Measurements from ENCODE around the gene MTG1.
"Not testable (repeated sequence)": the region's sequence is repeated elsewhere in the genome, so short reads cannot be mapped to it uniquely, and the experiment has no call there.

The MTG1 gene

GRCh38 chr10:133378251-133379096 is 15.5 kb upstream of the MTG1 start:
- DNase-seq: peak in 12 of 14 donors; percentile 43 to 83 (median 72)

DNA sequence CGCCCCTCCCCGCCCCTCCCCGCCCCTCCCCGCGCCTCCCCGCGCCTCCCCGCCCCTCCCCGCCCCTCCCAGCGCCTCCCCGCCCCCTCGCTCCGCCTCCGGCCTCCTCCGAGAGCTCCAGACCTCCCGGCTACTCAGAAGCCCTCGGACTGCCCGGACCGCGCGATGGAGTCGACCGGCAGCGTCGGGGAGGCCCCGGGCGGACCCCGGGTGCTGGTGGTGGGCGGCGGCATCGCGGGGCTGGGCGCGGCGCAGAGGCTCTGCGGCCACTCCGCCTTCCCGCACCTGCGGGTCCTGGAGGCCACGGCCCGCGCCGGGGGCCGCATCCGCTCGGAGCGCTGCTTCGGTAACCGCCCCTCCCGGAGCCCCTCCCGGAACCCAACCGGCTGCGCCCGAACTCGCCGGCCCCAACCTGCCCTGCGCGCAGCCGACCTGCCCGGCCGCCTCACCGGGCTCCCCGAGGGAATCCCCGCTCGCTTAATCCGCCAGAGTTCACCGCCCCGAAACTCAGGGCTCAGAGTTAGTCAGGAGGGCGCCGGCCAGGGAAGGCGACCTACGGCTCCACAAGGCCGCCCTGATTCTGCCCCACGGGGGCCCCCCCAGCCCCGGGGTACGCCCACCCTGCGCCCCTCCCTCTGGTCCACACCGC is 14.7 kb upstream of the MTG1 start, which contains the start of gene PAOX:
Gene PAOX, plus strand, starts transcription at position 111 of the 649 bp plus-strand sequence. Its CDS starts 55 bp downstream, at position 166.
- DNase-seq: peak in 11 of 14 donors; percentile 21 to 67 (median 51)

- DNase-seq: peak in 5 of 14 donors; percentile 21 to 50 (median 35)
Measured at GRCh38 chr10:133379801-133380666, 13.9 kb upstream of the MTG1 start.

- no peak for DNase-seq
Measured at GRCh38 chr10:133381036-133381435, 12.9 kb upstream of the MTG1 start.

GRCh38 chr10:133383551-133383950 is 10.4 kb upstream of the MTG1 start:
- no peak for DNase-seq

DNA sequence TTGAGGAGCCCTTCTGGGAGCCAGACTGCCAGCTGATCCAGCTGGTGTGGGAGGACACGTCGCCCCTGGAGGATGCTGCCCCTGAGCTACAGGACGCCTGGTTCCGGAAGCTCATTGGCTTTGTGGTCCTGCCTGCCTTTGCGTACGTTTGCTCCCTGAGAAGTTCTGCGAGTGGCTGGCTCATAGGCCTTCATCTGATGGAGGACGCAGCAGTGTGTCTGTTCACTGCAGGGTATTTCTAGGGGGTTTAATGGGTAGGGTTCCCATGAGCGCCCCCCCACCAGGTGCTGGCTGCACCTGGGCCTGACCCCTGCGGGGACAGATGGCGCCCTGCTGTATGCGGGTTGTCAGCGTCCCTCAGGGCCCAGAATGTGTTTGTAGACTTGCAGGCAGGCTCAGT is 9.9 kb upstream of the MTG1 start:
- no peak for DNase-seq

DNA sequence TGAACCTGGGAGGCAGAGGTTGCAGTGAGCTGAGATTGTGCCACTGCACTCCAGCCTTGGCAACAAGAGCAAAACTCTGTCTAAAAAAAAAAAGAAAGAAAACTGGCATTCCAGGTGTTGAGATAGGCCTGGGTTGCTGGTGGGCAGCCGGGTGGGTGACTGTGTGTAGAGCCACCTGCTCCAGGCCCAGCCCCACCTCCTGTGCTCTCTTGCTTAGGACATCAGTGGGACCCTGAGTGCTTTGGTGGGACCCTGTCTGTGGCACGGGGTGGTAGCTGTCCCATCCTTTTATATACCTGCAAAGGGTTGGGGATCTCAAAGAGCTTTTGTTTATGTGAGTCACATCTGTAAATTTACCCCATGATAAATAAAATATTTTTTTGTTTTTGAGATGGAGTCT is 8.7 kb upstream of the MTG1 start:
- DNase-seq: no peak

- DNase-seq: not testable (repeated sequence)
Measured at GRCh38 chr10:133386951-133387350, 7.0 kb upstream of the MTG1 start.

DNA sequence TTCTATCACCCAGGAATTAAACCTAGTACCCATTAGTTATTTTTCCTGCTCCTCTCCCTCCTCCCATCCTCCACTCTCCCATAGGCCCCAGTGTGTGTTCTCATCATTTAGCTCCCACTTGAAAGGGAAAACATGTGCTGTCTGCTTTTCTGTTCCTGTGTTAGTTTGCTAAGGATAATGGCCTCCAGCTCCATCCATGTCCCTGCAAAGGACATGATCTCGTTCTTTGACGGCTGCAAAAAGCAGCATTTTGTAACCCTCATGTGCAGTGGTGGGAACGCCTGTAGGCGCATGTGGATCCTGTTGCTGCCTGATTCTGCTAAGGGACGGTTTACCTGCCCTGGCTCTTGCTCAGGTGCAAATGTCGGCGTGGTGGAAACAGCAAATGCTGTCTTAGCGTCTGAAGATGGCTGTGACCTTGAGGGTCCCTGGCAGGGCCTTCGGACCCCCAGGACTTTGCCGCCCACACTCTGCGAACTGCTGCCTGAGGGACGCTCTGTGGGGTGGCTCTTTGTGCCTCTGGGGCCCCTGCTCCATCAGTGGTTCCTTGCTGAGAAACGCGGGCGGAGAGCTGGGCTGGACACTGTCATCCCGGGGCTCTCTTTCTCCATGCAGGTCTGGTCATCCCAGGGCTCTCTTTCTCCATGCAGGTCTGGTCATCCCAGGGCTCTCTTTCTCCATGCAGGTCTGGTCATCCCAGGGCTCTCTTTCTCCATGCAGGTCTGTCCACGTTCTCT is 5.6 kb upstream of the MTG1 start:
- DNase-seq: no peak

- DNase-seq: no peak
Measured at GRCh38 chr10:133388973-133389818, 4.8 kb upstream of the MTG1 start.

GRCh38 chr10:133390597-133391248 is 3.2 kb upstream of the MTG1 start:
- DNase-seq: no peak

DNA sequence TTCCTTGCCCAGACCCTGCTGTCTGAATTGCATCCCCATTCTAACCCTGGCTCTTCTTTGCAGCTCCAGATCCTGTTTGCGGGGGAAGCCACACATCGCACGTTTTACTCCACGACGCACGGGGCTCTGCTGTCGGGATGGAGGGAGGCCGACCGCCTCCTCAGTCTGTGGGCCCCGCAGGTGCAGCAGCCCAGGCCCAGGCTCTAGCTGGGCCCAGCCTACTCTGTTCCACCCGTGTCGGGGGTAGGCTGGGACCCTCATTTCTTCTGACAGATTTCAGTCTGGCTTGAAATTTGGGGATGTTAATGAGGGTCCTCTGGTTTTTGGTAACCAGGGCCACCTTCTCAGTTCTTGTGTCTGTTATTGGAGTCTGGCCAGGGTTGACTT is 2.7 kb upstream of the MTG1 start:
- no peak for DNase-seq

DNA sequence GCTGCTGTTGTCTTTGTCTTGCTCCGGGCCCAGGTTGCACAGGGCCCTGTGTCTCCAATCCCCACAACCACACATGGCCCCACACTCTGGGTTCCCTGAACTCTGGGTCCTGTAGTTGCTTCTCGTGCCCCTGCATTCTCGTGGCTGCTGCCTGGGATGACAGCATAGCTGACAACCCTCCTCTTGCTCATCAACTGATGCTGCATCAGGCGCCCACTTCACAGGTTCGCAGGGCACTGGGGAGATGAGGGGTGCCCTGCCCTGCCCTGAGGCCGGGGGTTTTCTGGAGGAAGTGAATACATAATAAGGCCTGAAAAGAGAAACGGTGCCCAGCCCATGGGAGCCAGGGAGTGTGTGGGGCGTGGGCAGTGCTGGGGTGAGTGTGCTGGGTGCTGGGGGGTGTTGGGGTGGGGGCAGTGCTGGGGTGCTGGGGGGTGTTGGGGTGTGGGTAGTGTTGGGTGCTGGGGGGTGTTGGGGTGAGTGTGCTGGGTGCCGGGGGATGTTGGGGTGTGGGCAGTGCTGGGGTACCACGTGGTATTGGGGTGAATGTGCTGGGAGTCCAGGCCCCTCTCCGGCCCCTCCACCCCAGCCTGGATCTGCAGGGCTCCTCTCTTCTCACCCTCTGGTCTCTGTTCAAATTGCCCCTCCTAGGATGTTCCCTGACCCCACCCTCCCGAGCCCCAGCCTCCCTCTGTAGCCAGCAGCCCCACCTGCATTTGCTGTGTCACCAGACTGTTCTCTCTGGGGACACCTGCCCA is 2.0 kb upstream of the MTG1 start:
- no peak for DNase-seq

DNA sequence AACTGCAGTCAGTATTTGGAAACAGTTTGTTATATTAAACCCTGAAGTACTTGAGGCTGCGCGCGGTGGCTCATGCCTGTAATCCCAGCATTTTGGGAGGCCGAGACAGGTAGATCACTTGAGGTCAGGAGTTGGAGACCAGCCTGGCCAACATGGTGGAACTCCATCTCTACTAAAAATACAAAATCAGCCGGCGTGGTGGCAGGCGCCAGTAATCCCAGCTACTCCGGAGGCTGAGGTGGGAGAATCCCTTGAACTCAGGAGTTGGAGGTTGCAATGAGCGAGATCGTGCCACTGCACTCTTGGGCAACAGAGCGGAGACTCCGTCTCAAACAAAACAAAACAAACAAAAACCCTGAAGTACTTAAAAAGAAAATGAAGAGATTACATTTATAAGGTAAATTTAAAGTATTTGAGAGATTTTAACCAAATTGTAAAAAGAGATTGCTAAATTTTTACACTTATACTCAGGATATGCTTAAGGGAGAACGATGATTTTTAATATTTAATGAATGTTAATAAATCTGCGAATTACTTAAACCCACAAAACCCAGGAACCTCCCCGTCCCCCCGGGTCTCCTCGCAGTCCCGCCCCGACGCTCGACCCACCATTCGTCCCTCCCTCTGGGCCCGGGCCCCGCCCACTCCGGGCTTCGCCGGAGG is 425 bp upstream of the MTG1 start:
- no peak for DNase-seq

DNA sequence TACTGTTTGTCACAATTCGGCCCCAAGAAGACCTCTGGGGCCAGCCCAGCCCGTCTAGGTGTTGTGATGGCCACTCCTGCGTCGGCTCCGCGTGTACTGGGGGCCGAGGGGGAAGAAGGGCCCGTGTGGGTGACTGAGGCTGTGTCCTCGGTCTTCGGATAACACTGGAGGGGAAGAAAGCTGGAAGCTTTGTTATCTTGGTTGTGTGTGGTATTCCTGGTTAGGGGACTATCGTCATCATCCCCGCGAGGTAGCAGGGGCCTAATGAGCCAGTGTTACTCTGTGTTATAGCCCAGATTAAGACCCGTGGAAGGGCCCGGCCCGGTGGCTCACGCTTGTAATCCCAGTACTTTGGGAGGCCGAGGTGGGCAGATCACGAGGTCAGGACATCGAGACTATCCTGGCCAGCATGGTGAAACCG is 854 bp downstream of the MTG1 start:
- no peak for DNase-seq

DNA sequence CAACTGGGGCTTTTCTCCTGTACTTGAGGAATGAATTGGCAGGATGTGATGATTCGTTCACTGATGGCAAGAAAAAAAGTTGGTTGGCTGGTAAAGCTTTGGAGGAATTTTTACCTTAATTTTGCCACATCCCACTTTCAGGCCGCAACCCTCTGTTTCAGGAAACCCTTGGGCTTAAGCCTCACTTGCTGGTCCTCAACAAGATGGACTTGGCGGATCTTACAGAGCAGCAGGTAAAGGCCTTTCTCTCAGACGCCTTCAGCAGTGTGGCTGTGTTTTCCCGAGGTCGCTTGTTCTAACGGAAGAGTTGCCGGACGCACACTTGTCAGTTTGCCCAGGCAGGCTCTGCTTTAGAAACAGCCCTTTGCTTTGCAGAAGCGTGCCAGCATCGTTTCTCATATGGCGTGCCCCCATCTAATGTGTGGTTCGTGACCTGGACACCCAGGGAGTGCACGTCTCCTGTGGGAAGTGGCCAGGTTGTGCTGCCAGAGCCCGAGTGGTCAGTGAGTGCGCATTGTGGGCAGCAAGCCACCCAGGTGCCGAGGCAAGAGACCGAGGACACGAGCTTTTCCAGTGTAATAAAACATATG is 2.2 kb downstream of the MTG1 start:
- DNase-seq: no peak

GRCh38 chr10:133397938-133398337 is 4.0 kb downstream of the MTG1 start:
- DNase-seq: no peak

- DNase-seq: no peak
Measured at GRCh38 chr10:133399123-133399601, 5.2 kb downstream of the MTG1 start.
